Ishikawa (cell line): ENCODE measurements around the gene PDLIM1.

ENCODE experiments used
- CEBPB ChIP-seq: IDR thresholded peaks from 2 replicates; pipeline ENCODE4 v1.6.1; 2012
- CREB1 ChIP-seq: IDR thresholded peaks from 2 replicates; pipeline ENCODE4 v1.6.1; 2012; ENCODE audit warnings: low read depth
- EP300 ChIP-seq: IDR thresholded peaks from 2 replicates; pipeline ENCODE4 v1.6.1; 2012; ENCODE audit warnings: borderline replicate concordance
- FOXM1 ChIP-seq: IDR thresholded peaks from 2 replicates; pipeline ENCODE4 v1.6.1; 2012; ENCODE audit warnings: low read depth, borderline replicate concordance
- MAX ChIP-seq: IDR thresholded peaks from 2 replicates; pipeline ENCODE4 v1.6.1; 2012
- NFIC ChIP-seq: IDR thresholded peaks from 2 replicates; pipeline ENCODE4 v1.6.1; 2012
- RAD21 ChIP-seq: IDR thresholded peaks from 2 replicates; pipeline ENCODE4 v1.6.1; 2012; ENCODE audit warnings: low read depth
- REST ChIP-seq: IDR thresholded peaks from 2 replicates; pipeline ENCODE4 v1.6.1; 2012; ENCODE audit warnings: low read depth, mild to moderate bottlenecking
- TAF1 ChIP-seq: IDR thresholded peaks from 2 replicates; pipeline ENCODE4 v1.6.1; 2012; ENCODE audit warnings: low read depth, mild to moderate bottlenecking
- TCF12 ChIP-seq: IDR thresholded peaks from 2 replicates; pipeline ENCODE4 v1.6.1; 2012; ENCODE audit warnings: low read depth
- TEAD4 ChIP-seq: IDR thresholded peaks from 2 replicates; pipeline ENCODE4 v1.6.1; 2012
- USF1 ChIP-seq: IDR thresholded peaks from 2 replicates; pipeline ENCODE4 v1.6.1; 2012
- YY1 ChIP-seq: IDR thresholded peaks from 2 replicates; pipeline ENCODE4 v1.6.1; 2012; ENCODE audit warnings: low read depth
- ZBTB7A ChIP-seq: IDR thresholded peaks from 2 replicates; pipeline ENCODE4 v1.6.1; 2012; ENCODE audit warnings: low read depth

- TF ChIP-seq CEBPB (no peak), EP300 (no peak), TEAD4 (no peak), RAD21 (no peak), TCF12 (no peak), NFIC (no peak), YY1 (no peak), USF1 (no peak), CREB1 (no peak), TAF1 (no peak), MAX (no peak), ZBTB7A (no peak), FOXM1 (no peak), REST (no peak)
Observed at GRCh38 chr10:95250856-95251255, 39.9 kb downstream of the PDLIM1 start.
